Measurements from ENCODE around the gene S100A2. TPM values are rescaled to one million over a fixed set of nuclear protein-coding genes. Genes with fewer than 3 reads are reported as not detected.
A peak's percentile ranks its signal among the peaks of the same experiment; 100 is the strongest.

S100A2 gene
- total and polyA plus RNA-seq, 2 of the 8 experiments (the other 6 are each of a cell fraction or from before 2014, with no cell fraction given) = 0.86 TPM; not detected in 1

DNA sequence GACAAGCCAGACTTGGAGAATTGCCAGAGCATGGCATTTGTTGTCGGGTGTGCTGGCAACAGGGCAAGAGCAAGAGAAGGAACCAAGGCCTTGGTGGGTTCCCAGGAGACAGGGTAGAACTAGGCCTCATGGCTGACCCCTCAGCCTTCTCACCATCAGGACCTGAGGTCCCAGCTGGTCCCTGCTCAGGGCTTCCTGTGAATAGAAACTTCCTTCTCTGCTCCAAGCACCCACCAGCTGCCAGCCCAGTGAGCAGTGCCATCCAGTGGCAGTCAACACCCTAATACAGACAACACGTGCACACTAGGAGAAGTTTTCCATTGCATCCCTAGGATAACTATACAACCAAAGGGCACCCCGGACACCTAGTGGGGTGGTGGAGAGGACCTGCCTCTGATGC lies 52.6 kb downstream of the S100A2 start:
- no peak overlapping the region for H2AFZ ChIP-seq (ENCODE audit: low read length)
- H3K9ac ChIP-seq (replicated peaks in 1 of 4; ENCODE audit: extremely low read depth in 1 of 4, low read depth in 3 of 4, low read length in 3 of 4) = no peak overlapping the region
- no peaks in the 10 kb centered on the region for H3K9me3 ChIP-seq (ENCODE audit: insufficient read depth in 2 of 2, low read depth in 1 of 2, low read length in 1 of 2)
- no peak overlapping the region for H2BK20ac ChIP-seq (ENCODE audit: low read length)
- FAIRE-seq (no peak), DNase-seq (ENCODE audit: low read depth in 1 of 2, low spot score in 2 of 2) (no peak)
- no peak overlapping the region for H4K8ac ChIP-seq (ENCODE audit: extremely low read depth, insufficient read depth, low read length)
- H2BK5ac ChIP-seq (ENCODE audit: low read depth, low read length) = no peak overlapping the region
- no peaks in the 10 kb centered on the region for H3K79me2 ChIP-seq (ENCODE audit: control insufficient read depth in 1 of 2, insufficient read depth in 2 of 2, low read length in 2 of 2)
- no peaks in the 10 kb centered on the region for H4K20me1 ChIP-seq (replicated peaks in 1 of 2; ENCODE audit: control insufficient read depth in 1 of 2, insufficient read depth in 2 of 2, low read length in 2 of 2)
- TF ChIP-seq RAD21 (IDR thresholded peaks at IDR 0.05 in 1 of 2, conservative IDR thresholded peaks at IDR 0.05 in 1 of 2; ENCODE audit: low read depth in 2 of 2, low read length in 2 of 2) = 0 out of 4 replicates have a peak, but pooled peaks of 1 of the 2 experiments have one; percentile 5
- TF ChIP-seq TBP (IDR thresholded peaks at IDR 0.05; ENCODE audit: low read depth, low read length) = no peak
- TF ChIP-seq GABPA (IDR thresholded peaks at IDR 0.05; ENCODE audit: borderline replicate concordance, insufficient read depth, low read length) = no peak
- no peak overlapping the region for H3K18ac ChIP-seq (ENCODE audit: extremely low read depth, low read length)
- H3K36me3 ChIP-seq (ENCODE audit: control insufficient read depth in 2 of 4, insufficient read depth in 4 of 4, low read length in 3 of 4) = no peaks in the 10 kb centered on the region
- no peak overlapping the region for H4K5ac ChIP-seq (ENCODE audit: insufficient read length, low read depth, low read length)
- peaks cover 0 to 8% (median 4%) of the 10 kb centered on the region in 4 experiments; a peak in 4 of 7 replicates for H3K27me3 ChIP-seq (replicated peaks in 1 of 4; ENCODE audit: control insufficient read depth in 3 of 4, extremely low read depth in 1 of 4, insufficient read depth in 3 of 4, low read length in 3 of 4)
- no peak overlapping the region for H2BK12ac ChIP-seq (ENCODE audit: low read depth, low read length)
- no peak overlapping the region for H3K4me3 ChIP-seq (ENCODE audit: extremely low read depth in 1 of 4, insufficient read depth in 2 of 4, low read depth in 3 of 4, low read length in 4 of 4)
- H3K4me1 ChIP-seq (replicated peaks in 1 of 4; ENCODE audit: control insufficient read depth in 3 of 4, insufficient read depth in 4 of 4, low read length in 3 of 4) = peaks cover 0 to 3% (median 0%) of the 10 kb centered on the region in 4 experiments; a peak in 1 of 7 replicates
- H3K27ac ChIP-seq (ENCODE audit: low read depth, low read length) = no peak overlapping the region
- H3K14ac ChIP-seq (ENCODE audit: insufficient read length) = no peak overlapping the region
- ChIA-PET POLR2A (ENCODE audit: partially characterized antibody) (no interaction called here), CTCF (ENCODE audit: partially characterized antibody) (interaction anchor here (0.6 to 4.6 kb wide), 5 partner anchors 7 to 114 kb away, joined by 3 to 28 read pairs (median 10); partner anchors contain the start of gene S100A13)
- H3K4ac ChIP-seq (replicated peaks; ENCODE audit: insufficient read length, low read depth, low read length) = no peak overlapping the region
- H4K91ac ChIP-seq (replicated peaks; ENCODE audit: insufficient read length, low read length) = no peak overlapping the region
- no peak overlapping the region for H2BK120ac ChIP-seq (replicated peaks; ENCODE audit: low read depth, low read length)
- no peaks in the 10 kb centered on the region for H3K79me1 ChIP-seq (ENCODE audit: low read depth, low read length)
- 64% methylated on average over 3 of the region's 3 CpGs; no CpG with 5 or more reads in 1 of the 2 experiments for WGBS, 2 experiments (ENCODE audit: extremely low coverage in 1 of 2, insufficient coverage in 1 of 2, insufficient read length in 1 of 2, insufficient replicate concordance in 2 of 2, low coverage in 1 of 2, low lambda C conversion rate in 2 of 2, missing lambda C conversion rate in 1 of 2)
- H3K56ac ChIP-seq (replicated peaks; ENCODE audit: insufficient read length, low read depth, low read length) = no peak overlapping the region
- H3K23me2 ChIP-seq (ENCODE audit: low read depth, low read length) = no peaks in the 10 kb centered on the region
- no peak overlapping the region; the same call in 1 of the 2 replicates for H2AK5ac ChIP-seq (ENCODE audit: low read depth, low read length)
- H2BK15ac ChIP-seq (ENCODE audit: low read length) = no peak overlapping the region
- no peak overlapping the region for H3K23ac ChIP-seq (ENCODE audit: insufficient read length)
- H3K4me2 ChIP-seq (ENCODE audit: insufficient read depth in 1 of 2, low read depth in 2 of 2, low read length in 2 of 2) = no peak overlapping the region
